HG03439 (cell line): ENCODE data around the gene PIH1D1.
"Not testable (repeated sequence)": the region's sequence is repeated elsewhere in the genome, so short reads cannot be mapped to it uniquely, and the experiment has no call there.

ENCODE experiments used
- ATAC-seq: cut with Tn5 transposase; IDR thresholded peaks from one replicate; pipeline ENCODE4 v1.9.1; 2021; ENCODE audit warnings: mild to moderate bottlenecking, moderate library complexity; ENCODE audit not compliant: unreplicated experiment

The PIH1D1 gene

GRCh38 chr19:49458567-49458903 is 6.9 kb upstream of the PIH1D1 start:
- ATAC-seq = no peak

- no peak for ATAC-seq
These were observed 4.7 kb upstream of the PIH1D1 start for GRCh38 chr19:49456326-49456725.

- no peak for ATAC-seq
These were observed 4.2 kb upstream of the PIH1D1 start for GRCh38 chr19:49455773-49456172.

- ATAC-seq = no peak
These were observed 2.2 kb upstream of the PIH1D1 start for GRCh38 chr19:49453757-49454240.

GRCh38 chr19:49453013-49453756 is 1.6 kb upstream of the PIH1D1 start, which contains the start of gene ALDH16A1:
Gene ALDH16A1, plus strand, starts transcription at chr19:49453225. Its CDS starts 107 bp downstream, at chr19:49453332.
- ATAC-seq = peak; percentile 86

GRCh38 chr19:49450405-49450804 is 1.2 kb downstream of the PIH1D1 start:
- no peak for ATAC-seq

- ATAC-seq = no peak
These were observed 3.2 kb downstream of the PIH1D1 start for GRCh38 chr19:49448432-49448786.

GRCh38 chr19:49447485-49448431 is 3.9 kb downstream of the PIH1D1 start:
- no peak for ATAC-seq

DNA sequence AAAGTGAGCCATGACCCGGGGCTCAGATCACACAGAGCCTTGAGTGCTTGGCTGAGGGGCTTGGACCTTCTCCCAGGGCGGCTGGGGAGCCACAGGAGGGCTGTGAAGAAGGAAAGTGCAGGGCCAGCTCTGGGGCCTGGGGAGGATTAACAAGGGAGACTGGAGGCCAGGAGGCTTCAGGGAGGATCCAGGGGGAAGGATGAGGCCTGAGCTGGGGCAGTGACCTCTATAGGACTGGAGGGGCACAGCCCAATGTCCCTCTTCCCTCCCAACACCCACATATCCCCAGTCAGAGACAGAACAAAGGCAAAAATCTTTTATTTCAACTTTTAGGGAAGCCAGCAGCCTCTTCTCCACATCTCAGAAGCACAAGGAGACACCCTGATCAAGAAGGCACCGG is 5.6 kb downstream of the PIH1D1 start:
- ATAC-seq = no peak

DNA sequence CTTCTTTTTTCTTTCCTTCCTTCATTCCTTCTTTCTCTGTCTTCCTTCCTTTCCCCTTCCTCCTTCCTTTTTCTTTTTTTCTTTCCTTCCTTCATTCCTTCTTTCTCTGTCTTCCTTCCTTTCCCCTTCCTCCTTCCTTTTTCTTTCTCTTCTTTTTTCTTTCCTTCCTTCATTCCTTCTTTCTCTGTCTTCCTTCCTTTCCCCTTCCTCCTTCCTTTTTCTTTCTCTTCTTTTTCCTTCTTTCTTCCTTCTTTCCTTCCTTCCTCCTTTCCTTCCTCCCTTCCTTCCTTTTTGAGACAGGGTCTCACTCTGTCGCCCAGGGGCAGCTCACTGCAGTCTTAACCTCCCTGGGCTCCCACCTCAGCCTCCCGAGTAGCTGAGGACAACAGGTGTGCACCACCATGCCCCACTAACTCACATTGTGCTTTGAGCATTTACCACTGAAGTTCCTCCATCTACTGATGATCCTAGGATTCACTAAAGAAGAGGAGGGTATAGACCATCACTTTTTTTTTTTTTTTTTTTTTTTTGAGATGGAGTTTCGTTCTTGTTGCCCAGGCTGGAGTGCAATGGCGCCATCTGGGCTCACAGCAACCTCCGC is 7.4 kb downstream of the PIH1D1 start:
- not testable (repeated sequence) for ATAC-seq

DNA sequence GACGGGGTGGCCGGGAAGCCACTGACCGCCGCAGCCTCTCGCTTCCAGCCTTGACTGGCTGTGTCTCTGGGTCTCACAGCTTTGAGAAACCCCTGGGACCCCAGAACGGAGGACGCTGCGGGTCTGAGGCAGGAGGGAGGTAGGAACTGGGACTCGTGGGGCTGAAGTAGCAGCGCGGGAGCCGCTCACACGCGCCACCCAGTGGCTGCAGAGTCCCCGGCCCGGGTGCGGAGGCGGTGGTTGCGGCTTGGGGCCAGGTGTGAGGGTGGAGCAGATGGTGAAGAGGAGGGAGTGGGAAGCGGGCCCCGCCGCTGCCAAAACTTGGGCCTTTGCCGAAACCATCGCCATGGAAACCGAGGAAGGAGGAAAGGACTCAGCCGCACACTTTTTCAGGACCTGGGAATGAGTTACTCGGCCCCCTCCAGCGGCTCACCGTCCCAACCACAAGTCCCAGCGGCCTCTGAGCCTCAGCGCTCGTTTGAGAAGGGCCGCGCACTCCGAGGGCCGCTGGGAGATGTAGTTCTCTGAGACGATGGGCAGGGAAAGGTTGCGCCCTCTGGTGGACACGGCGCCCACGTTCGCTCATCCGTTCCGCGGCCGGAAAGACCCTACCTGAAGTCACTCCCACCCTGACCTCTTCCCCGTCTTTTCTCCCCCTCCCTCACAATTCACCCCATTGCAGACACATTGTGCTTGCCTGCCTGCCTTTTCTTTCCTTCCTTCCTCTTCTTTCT is 8.1 kb downstream of the PIH1D1 start:
- ATAC-seq = peak; percentile 78

GRCh38 chr19:49442771-49443365 is 8.7 kb downstream of the PIH1D1 start:
- peak; percentile 8 for ATAC-seq

DNA sequence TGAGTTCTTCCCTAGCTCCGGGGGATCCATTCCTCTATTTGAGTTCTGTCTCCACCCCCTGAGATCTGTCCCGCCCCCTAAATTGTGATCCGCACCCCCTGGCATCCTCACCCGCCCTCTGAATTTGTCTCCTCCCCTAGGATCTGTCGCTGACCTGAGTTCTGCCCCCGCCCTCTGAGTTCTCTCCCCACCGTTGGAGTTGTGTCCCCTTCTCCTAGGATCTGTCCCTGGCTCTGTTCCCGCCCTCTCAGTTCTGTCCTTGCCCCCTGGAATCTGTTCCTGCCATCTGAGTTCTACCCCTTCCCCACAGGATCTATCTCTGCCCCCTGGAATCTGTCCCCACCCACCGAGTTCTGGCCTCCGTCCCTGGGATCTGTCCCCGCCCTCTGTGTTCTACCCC is 9.3 kb downstream of the PIH1D1 start:
- no peak for ATAC-seq

DNA sequence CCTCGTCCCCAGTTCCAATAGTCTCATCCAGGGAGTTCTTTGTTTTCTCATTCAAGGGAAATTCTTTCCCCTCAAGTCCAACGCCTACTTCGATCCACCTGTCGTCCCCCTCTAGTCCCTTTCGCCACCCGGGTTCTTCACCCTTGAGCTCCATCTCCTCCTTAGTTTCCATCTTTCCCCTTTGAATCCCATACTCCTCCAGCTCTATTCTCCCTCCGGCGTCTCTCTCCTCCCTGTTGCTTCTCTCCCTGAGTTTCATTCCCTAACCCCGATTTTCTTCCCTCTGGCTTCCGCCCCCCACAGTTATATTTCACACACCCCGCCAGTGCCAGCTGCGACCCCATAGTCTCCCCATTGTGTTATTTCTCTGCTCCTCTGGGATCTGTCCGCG is 9.7 kb downstream of the PIH1D1 start:
- ATAC-seq = no peak

GRCh38 chr19:49441210-49441959 is 10.2 kb downstream of the PIH1D1 start, which contains the start of gene SLC17A7:
Gene SLC17A7, minus strand, starts transcription at chr19:49441527. Its CDS starts 148 bp downstream, at chr19:49441379.
- ATAC-seq = no peak

DNA sequence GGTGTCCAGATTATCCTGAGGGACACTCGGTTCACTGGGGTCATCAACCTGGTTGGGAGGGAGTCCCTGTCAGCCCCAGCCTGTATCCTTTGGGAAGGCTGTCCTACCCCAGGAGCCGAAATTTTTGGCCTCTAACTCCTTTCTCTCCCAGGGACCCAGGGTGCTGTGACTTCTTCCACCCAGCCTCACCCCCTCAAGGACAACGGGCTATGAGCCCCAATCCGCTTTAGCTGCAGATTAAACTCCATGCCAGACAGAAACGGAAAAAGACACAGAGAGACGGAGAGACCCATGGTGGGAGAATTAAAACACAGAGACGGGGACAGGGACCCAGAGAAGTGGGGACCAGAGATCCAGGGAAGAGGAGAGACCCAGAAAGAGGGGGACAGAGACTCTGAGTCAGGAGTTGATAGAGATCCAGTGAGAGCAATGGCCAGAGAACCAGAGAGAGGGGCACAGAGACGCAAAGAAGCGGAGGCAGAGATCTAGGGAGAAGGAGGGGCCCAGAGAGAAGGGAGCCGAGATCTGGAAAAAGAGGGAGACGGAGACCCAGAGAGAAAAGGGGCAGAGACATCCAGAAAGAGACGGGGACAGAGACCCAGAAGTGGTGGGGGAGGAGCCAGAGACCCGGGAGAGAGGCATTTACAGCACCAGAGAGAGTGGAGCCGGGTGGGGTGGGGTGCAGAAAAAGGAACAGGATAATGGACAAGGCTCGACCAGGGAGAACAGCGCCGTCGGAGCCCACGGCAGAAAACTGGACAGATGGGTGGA is 11.0 kb downstream of the PIH1D1 start:
- no peak for ATAC-seq

GRCh38 chr19:49439836-49440235 is 11.8 kb downstream of the PIH1D1 start:
- ATAC-seq = no peak

- no peak for ATAC-seq
These were observed 13.4 kb downstream of the PIH1D1 start for GRCh38 chr19:49438261-49438660.

DNA sequence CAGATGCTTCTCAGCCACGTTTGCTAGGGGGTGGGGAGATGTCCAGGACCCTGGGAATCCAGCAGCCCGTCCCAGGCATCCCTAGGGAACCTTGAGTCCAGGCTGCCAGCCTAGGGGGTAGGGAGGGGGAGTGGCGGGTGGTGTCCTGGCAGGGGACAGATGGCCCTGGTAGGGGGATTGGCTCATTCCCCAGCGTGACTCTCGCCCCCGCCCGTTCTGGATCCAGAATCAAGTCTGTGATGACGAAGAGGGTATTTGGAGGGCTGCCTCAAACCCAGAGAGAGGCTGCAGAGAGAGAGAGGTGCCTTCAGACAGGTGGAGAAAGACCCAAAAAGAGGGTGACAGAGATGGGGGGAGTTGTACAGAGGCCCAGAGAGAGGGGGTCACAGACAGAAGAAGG is 14.4 kb downstream of the PIH1D1 start:
- no peak for ATAC-seq
